ENCODE data around the gene GPM6B.

DNA sequence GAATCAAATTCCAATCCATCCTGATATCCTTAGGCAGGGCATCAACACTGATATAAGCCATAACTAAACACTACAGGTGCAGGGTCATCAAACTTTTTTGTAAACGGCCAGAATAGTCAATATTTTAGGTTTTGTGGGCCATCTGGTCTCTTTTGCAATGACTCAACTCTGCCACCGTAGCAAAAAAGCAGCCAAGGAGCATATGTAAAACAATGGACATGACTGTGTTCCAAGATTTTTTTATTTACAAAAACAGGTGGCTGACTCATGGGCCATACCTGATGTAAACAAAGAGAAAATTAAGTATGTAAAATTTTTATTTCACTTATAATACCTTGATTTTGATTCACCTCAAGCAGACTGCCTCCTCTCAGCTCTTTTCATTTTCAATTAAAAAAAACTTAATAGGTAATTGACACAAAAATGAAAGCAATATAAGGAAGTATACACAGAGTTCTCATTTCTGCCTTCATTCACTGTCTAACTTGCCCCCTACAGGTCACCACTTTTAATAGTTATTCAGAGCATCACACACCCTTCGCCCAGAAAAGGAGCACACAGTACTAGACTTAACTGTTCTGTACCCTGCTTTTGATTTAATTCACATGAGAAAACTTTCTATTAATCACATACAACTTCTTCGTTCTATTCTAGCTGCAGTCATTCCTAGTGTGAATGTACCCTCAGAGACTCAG is 35.3 kb upstream of the GPM6B start:
- TF ChIP-seq, protein P1, sequence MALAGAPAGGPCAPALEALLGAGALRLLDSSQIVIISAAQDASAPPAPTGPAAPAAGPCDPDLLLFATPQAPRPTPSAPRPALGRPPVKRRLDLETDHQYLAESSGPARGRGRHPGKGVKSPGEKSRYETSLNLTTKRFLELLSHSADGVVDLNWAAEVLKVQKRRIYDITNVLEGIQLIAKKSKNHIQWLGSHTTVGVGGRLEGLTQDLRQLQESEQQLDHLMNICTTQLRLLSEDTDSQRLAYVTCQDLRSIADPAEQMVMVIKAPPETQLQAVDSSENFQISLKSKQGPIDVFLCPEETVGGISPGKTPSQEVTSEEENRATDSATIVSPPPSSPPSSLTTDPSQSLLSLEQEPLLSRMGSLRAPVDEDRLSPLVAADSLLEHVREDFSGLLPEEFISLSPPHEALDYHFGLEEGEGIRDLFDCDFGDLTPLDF (CRISPR knock-in tag; IDR thresholded peaks at IDR 0.05), result no peak
- TF ChIP-seq CBFB (CRISPR knock-in tag; IDR thresholded peaks at IDR 0.05; ENCODE audit: low read depth) (no peak), ZNF138 (CRISPR knock-in tag; conservative IDR thresholded peaks at IDR 0.05) (no peak), ELF4 (CRISPR knock-in tag; IDR thresholded peaks at IDR 0.05; ENCODE audit: low read depth) (no peak), OVOL2 (CRISPR knock-in tag; IDR thresholded peaks at IDR 0.05; ENCODE audit: borderline replicate concordance) (no peak), FOXP1 (CRISPR knock-in tag; IDR thresholded peaks at IDR 0.05; ENCODE audit: borderline replicate concordance) (no peak), TP53 (CRISPR knock-in tag; IDR thresholded peaks at IDR 0.05) (no peak), NFE2L1 (CRISPR knock-in tag; IDR thresholded peaks at IDR 0.05) (no peak)
- TF ChIP-seq, protein P2, sequence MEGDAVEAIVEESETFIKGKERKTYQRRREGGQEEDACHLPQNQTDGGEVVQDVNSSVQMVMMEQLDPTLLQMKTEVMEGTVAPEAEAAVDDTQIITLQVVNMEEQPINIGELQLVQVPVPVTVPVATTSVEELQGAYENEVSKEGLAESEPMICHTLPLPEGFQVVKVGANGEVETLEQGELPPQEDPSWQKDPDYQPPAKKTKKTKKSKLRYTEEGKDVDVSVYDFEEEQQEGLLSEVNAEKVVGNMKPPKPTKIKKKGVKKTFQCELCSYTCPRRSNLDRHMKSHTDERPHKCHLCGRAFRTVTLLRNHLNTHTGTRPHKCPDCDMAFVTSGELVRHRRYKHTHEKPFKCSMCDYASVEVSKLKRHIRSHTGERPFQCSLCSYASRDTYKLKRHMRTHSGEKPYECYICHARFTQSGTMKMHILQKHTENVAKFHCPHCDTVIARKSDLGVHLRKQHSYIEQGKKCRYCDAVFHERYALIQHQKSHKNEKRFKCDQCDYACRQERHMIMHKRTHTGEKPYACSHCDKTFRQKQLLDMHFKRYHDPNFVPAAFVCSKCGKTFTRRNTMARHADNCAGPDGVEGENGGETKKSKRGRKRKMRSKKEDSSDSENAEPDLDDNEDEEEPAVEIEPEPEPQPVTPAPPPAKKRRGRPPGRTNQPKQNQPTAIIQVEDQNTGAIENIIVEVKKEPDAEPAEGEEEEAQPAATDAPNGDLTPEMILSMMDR (IDR thresholded peaks at IDR 0.05), result no peak
- TF ChIP-seq, protein P3, sequence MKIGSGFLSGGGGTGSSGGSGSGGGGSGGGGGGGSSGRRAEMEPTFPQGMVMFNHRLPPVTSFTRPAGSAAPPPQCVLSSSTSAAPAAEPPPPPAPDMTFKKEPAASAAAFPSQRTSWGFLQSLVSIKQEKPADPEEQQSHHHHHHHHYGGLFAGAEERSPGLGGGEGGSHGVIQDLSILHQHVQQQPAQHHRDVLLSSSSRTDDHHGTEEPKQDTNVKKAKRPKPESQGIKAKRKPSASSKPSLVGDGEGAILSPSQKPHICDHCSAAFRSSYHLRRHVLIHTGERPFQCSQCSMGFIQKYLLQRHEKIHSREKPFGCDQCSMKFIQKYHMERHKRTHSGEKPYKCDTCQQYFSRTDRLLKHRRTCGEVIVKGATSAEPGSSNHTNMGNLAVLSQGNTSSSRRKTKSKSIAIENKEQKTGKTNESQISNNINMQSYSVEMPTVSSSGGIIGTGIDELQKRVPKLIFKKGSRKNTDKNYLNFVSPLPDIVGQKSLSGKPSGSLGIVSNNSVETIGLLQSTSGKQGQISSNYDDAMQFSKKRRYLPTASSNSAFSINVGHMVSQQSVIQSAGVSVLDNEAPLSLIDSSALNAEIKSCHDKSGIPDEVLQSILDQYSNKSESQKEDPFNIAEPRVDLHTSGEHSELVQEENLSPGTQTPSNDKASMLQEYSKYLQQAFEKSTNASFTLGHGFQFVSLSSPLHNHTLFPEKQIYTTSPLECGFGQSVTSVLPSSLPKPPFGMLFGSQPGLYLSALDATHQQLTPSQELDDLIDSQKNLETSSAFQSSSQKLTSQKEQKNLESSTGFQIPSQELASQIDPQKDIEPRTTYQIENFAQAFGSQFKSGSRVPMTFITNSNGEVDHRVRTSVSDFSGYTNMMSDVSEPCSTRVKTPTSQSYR (CRISPR knock-in tag; IDR thresholded peaks at IDR 0.05), result no peak

All from WTC11 (cell line).